A673 (cell line): ENCODE data around the gene DHX34. TPM values are rescaled to one million over a fixed set of nuclear protein-coding genes. Genes with fewer than 3 reads are reported as not detected.

ENCODE experiments used
- BruUV-seq: library from RNA; stranded (reverse); fragments of 400-500 nt; replicated peaks from 2 replicates; lab custom pipeline; 2021; lab: Mats Ljungman, UMichigan
- CTCF ChIA-PET: fragments of 300-600 bp; sonication (Branson Sonifier 250); formaldehyde crosslinking; loops from one replicate; lab custom pipeline; 2022; ENCODE audit warnings: antibody characterized with exemption; lab: Charles Lee
- POLR2A ChIA-PET: fragments of 300-600 bp; sonication (Branson Sonifier 250); formaldehyde crosslinking; loops from one replicate; lab custom pipeline; 2022; ENCODE audit warnings: antibody characterized with exemption; ENCODE audit not compliant: low non-redundant PET; lab: Charles Lee
- DNase-seq: peaks from one replicate; pipeline ENCODE4 v3.0.0-alpha.2; 2015; ENCODE audit warnings: low spot score
- H3K27ac ChIP-seq: fragments of 200-600 bp; sonication (generic); 2 replicates; pipeline ENCODE4 v1.5.1; 2016; ENCODE audit warnings: mixed run types, low read depth, mild to moderate bottlenecking, mixed read lengths, antibody characterized with exemption, low read length; ENCODE audit not compliant: poor library complexity, severe bottlenecking
- H3K27me3 ChIP-seq: fragments of 200-600 bp; sonication (generic); replicated peaks from 2 replicates; pipeline ENCODE4 v1.6.1; 2017; ENCODE audit warnings: mixed run types, low read depth, mild to moderate bottlenecking, mixed read lengths, antibody characterized with exemption, low read length; ENCODE audit not compliant: insufficient read depth, poor library complexity
- H3K36me3 ChIP-seq: fragments of 200-600 bp; sonication (generic); 2 replicates; pipeline ENCODE4 v1.6.1; 2016; ENCODE audit warnings: mixed run types, mild to moderate bottlenecking, mixed read lengths, antibody characterized with exemption, low read length; ENCODE audit not compliant: insufficient read depth, poor library complexity, severe bottlenecking
- H3K4me1 ChIP-seq: fragments of 200-600 bp; sonication (generic); 2 replicates; pipeline ENCODE4 v1.6.1; 2017; ENCODE audit warnings: mixed run types, mild to moderate bottlenecking, mixed read lengths, antibody characterized with exemption, low read length; ENCODE audit not compliant: insufficient read depth, poor library complexity, severe bottlenecking
- H3K4me3 ChIP-seq: fragments of 200-600 bp; sonication (generic); 2 replicates; pipeline ENCODE4 v1.5.1; 2016; ENCODE audit warnings: low read depth, mixed run types, mild to moderate bottlenecking, mixed read lengths, low read length; ENCODE audit not compliant: poor library complexity, severe bottlenecking
- H3K9me3 ChIP-seq: fragments of 200-600 bp; sonication (generic); 2 replicates; pipeline ENCODE4 v1.6.1; 2016; ENCODE audit warnings: mixed run types, low read depth, mild to moderate bottlenecking, mixed read lengths, antibody characterized with exemption, low read length; ENCODE audit not compliant: poor library complexity, severe bottlenecking
- EZH2 ChIP-seq: fragments of 200-600 bp; sonication (generic); IDR thresholded peaks from 2 replicates; pipeline ENCODE4 v1.6.1; 2017; ENCODE audit warnings: borderline replicate concordance, low read depth, mild to moderate bottlenecking, mixed read lengths, antibody characterized with exemption, low read length; ENCODE audit not compliant: poor library complexity, severe bottlenecking
- intact Hi-C: fragments of 100-400 bp; cut with micrococcal nuclease; formaldehyde crosslinking; loops from one replicate; pipeline ENCODE4 v1.10.0; 2022; ENCODE audit not compliant: unreplicated experiment
- total RNA-seq: library from RNA; stranded (reverse); gene quantifications from 2 replicates; pipeline ENCODE4 v1.2.3, GENCODE V29; 2021
- TF ChIP-seq, protein P1 (sequence below): fragments of 300-800, 200-600 bp; sonication (generic); conservative IDR thresholded peaks from 2 replicates; pipeline ENCODE4 v1.5.1; 2017; ENCODE audit warnings: low read depth, mild to moderate bottlenecking, antibody characterized with exemption, low read length, moderate library complexity, mixed read lengths

Gene DHX34
- total RNA-seq, 1 experiment from 2014 or later = 29.6 TPM

DNA sequence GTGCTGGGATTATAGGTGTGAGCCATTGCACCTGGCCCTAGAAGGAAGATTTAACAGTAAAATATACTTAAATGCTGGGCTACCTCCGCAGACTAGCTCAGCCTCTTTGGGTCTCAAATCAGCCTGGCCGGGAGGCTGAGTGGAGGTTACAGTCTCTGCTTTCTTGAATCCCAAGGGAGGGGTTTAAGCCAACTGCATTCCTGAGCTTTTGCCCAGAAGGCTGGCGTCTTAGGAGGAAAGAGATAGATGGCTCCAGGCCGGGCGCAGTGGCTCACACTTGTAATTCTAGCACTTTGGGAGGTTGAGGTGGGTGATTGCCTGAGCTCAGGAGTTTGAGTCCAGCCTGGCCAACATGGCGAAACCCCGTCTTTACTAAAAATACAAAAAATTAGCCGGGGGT lies 40.1 kb upstream of the DHX34 start:
- Histone ChIP-seq H3K36me3 (no peaks in the 10 kb centered on the region), H3K27me3 (no peaks in the 10 kb centered on the region), H3K27ac (no peak overlapping the region), H3K9me3 (no peaks in the 10 kb centered on the region), H3K4me3 (no peak overlapping the region), H3K4me1 (no peaks in the 10 kb centered on the region)
- CTCF ChIA-PET = no interaction called here
- intact Hi-C loops = no loop called here
- POLR2A ChIA-PET = no interaction called here
- TF ChIP-seq EZH2 = no peak
- TF ChIP-seq, protein P1, sequence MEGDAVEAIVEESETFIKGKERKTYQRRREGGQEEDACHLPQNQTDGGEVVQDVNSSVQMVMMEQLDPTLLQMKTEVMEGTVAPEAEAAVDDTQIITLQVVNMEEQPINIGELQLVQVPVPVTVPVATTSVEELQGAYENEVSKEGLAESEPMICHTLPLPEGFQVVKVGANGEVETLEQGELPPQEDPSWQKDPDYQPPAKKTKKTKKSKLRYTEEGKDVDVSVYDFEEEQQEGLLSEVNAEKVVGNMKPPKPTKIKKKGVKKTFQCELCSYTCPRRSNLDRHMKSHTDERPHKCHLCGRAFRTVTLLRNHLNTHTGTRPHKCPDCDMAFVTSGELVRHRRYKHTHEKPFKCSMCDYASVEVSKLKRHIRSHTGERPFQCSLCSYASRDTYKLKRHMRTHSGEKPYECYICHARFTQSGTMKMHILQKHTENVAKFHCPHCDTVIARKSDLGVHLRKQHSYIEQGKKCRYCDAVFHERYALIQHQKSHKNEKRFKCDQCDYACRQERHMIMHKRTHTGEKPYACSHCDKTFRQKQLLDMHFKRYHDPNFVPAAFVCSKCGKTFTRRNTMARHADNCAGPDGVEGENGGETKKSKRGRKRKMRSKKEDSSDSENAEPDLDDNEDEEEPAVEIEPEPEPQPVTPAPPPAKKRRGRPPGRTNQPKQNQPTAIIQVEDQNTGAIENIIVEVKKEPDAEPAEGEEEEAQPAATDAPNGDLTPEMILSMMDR = no peak
- no TSS peak for BruUV-seq
- DNase-seq = peak; percentile 37

DNA sequence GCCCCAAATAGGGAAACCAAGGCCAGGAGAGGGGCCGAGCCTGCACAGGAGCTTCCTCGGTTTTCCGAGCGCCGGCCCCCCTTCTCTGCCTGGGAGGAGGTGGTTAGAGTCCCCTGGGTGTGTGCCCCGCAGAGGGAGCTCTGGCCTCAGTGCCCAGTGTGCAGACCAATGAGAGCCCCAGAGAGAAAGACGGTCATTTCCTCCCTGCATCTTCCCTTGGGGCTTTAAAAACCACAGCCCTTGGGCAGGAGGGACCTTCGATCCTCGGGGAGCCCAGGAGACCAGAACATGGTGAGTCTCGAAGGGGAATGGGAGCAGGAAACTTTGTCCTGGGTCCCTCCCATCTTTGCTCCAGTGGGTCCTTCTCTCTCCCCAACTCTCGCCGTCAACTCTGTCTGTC lies 39.5 kb upstream of the DHX34 start, which contains the start of gene C5AR1:
Gene C5AR1 (plus strand): TSS at position 254 of the 400 bp plus-strand sequence. CDS start 35 bp downstream, at position 289.
- Histone ChIP-seq H3K4me3 (no peak within 1 kb of the TSS), H3K27ac (no peak within 1 kb of the TSS), H3K27me3 (no peaks in the 10 kb centered on the region), H3K9me3 (no peaks in the 10 kb centered on the region), H3K4me1 (no peaks in the 10 kb centered on the region), H3K36me3 (no peaks in the 10 kb centered on the region)
- TF ChIP-seq EZH2 = no peak
- TF ChIP-seq, protein P1 = no peak
- no peak for DNase-seq
- no TSS peak for BruUV-seq
- CTCF ChIA-PET = no interaction called here
- intact Hi-C loops = no loop called here
- POLR2A ChIA-PET = no interaction called here

DNA sequence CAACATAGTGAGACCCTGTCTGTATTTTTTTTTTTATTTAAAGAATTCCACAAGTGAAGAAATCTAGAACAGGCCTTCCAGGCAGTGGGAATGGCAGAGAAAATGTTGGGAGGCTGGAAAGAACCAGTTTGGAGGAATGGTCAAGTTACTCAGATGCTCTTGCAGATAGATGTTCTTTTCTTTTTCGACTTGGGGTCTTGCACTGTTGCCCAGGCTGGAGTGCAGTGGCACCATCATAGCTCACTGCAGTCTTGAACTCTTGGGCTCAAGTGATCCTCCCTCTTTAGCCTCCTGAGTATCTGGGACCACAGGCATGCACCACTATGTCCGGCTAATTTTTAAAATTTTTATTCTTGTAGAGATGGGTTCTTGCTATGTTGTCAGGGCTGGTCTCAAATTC lies 38.8 kb upstream of the DHX34 start:
- ChIA-PET CTCF (no interaction called here), POLR2A (no interaction called here)
- H3K4me1 ChIP-seq = no peaks in the 10 kb centered on the region
- no peaks in the 10 kb centered on the region for H3K27me3 ChIP-seq
- TF ChIP-seq, protein P1 = no peak
- TF ChIP-seq EZH2 = no peak
- H3K9me3 ChIP-seq = no peaks in the 10 kb centered on the region
- no peak overlapping the region for H3K4me3 ChIP-seq
- BruUV-seq = no TSS peak
- DNase-seq = no peak
- no peak overlapping the region for H3K27ac ChIP-seq
- intact Hi-C loops = no loop called here
- no peaks in the 10 kb centered on the region for H3K36me3 ChIP-seq
